GM12801 (cell line): Measurements from ENCODE around the gene OBP2B.

Experiments
- CTCF ChIP-seq: IDR thresholded peaks from one replicate; pipeline ENCODE4 v1.5.1; 2011; ENCODE audit warnings: control low read depth; ENCODE audit not compliant: insufficient read length; ENCODE audit errors: extremely low read depth

Gene OBP2B

GRCh38 chr9:133160742-133161546, 48.1 kb downstream of the OBP2B start:
- no peak for TF ChIP-seq CTCF

GRCh38 chr9:133158695-133159094, 50.4 kb downstream of the OBP2B start:
- no peak for TF ChIP-seq CTCF
